ENCODE data around the gene GRPEL2. TPM values are rescaled to one million over a fixed set of nuclear protein-coding genes. Genes with fewer than 3 reads are reported as not detected.

GRPEL2 gene
- total RNA-seq, 2 experiments from 2014 or later, result 35.7 to 36.7 TPM

GRCh38 chr5:149367972-149368645 lies 22.8 kb downstream of the GRPEL2 start:
- ChIA-PET POLR2A (interaction anchor here (2.5 kb wide), 1 partner anchor 10 kb away, joined by 6 read pairs; no protein-coding TSS in a partner anchor), CTCF (interaction anchor here (0.6 to 4.6 kb wide), 9 partner anchors 10 to 204 kb away, joined by 3 to 30 read pairs (median 5); partner anchors contain the start of gene PCYOX1L)

DNA sequence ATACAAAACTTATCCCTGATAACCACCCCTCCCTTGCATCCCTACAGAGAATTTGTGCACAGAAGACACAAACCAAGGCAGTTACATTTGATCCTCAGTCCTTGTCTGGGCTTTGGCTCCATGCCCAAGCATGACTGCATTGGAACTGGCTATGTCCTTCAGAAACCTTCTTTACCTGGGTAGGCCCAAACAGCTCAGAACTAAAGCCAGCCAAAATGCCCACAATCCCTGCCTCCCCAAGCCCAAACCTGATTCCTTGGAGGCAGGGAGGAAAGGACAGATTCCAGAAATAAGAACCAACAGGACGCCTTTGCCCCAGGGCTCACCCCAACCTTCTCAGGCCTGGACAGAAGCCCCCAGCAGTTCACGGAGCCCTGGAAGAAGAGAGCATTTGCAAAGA lies 25.6 kb downstream of the GRPEL2 start:
- ChIA-PET CTCF (interaction anchor here (1.2 to 3.7 kb wide), 9 partner anchors 11 to 92 kb away, joined by 3 to 18 read pairs (median 6); partner anchors contain the start of gene PCYOX1L), POLR2A (no interaction called here)

- ChIA-PET CTCF (interaction anchor here (0.9 to 3.7 kb wide), 12 partner anchors 8 to 194 kb away, joined by 3 to 18 read pairs (median 6); partner anchors contain the start of genes IL17B and PCYOX1L), POLR2A (interaction anchor here (0.6 kb wide), 1 partner anchor 74 kb away, joined by 3 read pairs; no protein-coding TSS in a partner anchor)
These were observed 26.1 kb downstream of the GRPEL2 start for GRCh38 chr5:149371296-149371962.

GRCh38 chr5:149372076-149372795 lies 26.9 kb downstream of the GRPEL2 start:
- POLR2A ChIA-PET, result interaction anchor here (0.6 kb wide), 1 partner anchor 73 kb away, joined by 3 read pairs; no protein-coding TSS in a partner anchor
- CTCF ChIA-PET, result interaction anchor here (0.6 to 3.7 kb wide), 15 partner anchors 8 to 193 kb away, joined by 3 to 18 read pairs (median 4); partner anchors contain the start of genes IL17B and PCYOX1L

- POLR2A ChIA-PET, result no interaction called here
These were observed 27.6 kb downstream of the GRPEL2 start for GRCh38 chr5:149372932-149373331.

DNA sequence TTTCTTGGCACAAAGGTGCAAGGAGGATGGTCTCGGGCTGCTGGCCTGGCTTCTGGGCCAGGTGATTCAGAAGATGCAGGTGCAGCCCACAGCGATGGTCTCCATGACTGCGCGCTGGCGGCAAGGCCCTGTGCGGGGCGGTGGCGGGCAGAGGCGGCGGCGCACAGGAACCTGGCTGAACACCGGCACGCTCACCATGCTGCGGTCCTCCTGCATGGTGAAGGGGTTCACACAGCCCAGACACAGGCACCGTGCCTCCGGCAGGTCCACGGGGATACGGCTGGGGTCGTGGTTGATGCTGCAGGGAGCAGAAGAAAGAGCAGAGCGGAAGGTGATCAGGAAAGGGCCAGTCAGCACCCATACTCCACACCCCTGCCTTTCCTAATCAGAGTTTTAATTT lies 29.0 kb downstream of the GRPEL2 start:
- ChIA-PET POLR2A (interaction anchor here (0.6 kb wide), 1 partner anchor 1592 kb away, joined by 3 read pairs; the partner anchor contains the start of gene JAKMIP2), CTCF (no interaction called here)

More at GRCh38 chr5:149372932-149373331, 27.6 kb downstream of the GRPEL2 start:
- CTCF ChIA-PET, result interaction anchor here (0.6 to 3.7 kb wide), 4 partner anchors 13 to 56 kb away, joined by 3 to 18 read pairs (median 6); no protein-coding TSS in a partner anchor

DNA sequence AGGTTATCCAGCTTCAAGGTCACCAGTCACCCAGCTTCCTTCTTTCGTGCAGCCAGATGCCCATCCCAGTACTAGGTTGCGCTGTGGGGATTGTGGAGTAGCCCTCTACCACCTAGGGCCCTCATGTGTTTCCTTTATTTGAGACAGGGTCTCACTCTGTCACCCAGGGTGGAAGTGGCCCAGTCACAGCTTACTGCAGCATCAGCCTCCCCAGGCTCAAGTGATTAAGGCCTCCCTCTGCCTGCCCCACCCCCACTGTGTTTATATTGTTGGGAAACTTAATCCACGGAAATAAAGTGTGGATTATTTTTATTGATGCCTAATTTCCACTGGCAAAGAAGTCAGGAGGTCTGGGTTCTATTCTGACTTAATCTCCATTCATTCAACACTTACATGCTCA lies 29.5 kb downstream of the GRPEL2 start:
- CTCF ChIA-PET, result no interaction called here
- POLR2A ChIA-PET, result no interaction called here

DNA sequence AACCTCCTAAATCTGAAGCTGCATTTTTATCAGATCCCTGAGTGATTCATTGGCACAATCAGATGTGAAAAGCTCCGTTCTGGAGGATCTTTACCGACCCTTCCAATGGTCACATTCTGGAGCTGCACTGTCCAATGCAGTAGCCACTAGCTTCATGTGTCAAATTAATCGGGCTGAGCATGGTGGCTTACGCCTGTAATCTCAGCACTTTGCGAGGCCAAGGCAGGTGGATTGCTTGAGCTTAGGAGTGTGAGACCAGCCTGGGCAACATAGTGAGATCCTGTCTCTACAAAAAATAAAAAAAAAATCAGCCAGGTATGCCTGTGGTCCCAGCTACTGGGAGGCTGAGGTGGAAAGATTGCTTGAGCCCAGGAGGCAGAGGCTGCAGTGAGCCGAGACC lies 30.1 kb downstream of the GRPEL2 start:
- CTCF ChIA-PET, result no interaction called here
- POLR2A ChIA-PET, result no interaction called here

DNA sequence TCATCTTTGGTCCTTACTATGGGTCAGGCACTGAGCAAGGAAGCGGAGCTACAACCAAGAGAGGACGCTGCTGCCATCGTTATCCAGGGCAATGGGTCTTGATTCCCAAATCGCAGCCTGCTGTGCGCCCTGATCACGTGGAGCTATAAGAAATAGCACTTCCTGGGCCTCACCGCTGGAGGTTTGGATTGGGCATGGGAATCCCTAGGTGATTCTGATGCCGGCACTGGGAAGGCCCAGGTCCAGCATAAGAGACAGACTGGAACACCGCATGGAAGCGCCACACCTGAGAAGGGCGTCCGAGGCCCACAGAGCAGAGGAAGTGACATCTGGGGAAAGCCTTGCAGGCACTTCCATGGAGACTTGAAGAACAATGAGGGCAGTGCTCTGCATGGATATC lies 30.8 kb downstream of the GRPEL2 start:
- CTCF ChIA-PET, result no interaction called here

DNA sequence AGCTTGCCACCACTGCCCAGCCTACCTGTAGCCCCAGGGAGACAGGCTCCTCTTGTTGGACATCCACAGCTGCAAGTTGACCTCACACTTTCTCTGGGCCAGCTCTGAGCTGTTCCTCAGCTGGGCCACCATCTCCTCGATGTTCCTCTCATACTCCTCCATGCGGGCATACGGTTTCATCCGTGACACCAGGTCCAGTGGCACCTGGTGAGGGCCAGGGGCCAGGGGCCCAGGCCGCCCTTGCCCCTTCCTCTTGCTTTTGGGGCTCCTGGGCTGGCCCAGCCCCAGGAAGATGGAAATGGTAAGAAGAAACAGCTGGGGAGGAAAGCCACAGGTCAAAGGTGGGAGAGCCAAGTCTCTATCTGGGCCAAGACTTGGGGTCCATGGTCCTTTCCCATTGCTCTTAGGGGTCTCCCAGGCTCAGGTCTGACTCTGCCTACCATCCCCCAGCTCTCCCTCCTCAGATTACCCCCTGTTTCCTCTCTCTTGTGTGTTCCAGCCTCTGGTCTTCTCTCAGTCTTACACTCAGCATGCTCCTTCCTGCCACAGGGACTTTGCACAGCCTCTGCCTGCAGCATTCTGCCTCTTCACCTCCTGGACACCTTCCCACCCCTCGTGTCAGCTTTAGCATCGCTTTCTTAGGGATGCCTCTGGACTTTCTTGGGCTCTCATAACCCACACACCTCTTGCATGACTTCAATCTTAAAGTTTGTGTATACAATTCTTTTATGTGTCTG lies 31.6 kb downstream of the GRPEL2 start:
- POLR2A ChIA-PET, result no interaction called here
- CTCF ChIA-PET, result no interaction called here

More for the DNA sequence above, 30.8 kb downstream of the GRPEL2 start:
- POLR2A ChIA-PET, result no interaction called here

DNA sequence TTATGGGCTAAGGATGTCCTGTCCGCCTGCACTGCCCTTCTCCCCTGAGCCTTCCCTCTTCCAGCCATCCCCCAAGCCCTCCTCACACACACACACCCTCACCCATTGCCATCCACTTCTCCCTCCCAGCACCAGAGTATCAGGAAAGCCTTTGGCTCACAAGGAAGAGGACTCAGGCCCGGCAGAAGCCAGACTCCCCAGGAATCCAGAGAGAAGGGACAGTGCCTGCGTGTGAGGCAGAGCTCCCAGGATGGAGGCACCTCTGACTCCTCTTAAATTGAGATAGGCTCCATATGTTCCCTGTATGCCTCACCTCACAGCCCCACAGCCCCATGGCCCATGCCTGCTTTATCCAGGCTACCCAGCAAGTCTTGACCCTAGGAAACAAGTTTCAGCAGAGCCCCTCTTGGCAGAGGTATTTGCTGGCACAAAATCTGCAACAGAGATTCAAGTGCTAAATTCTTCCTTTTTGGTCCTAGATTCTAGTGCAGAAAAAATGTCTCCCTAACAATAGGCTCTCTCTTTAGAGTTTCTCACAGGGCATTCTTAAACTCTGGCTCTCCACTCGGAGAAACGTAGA lies 33.0 kb downstream of the GRPEL2 start:
- POLR2A ChIA-PET, result no interaction called here
- CTCF ChIA-PET, result no interaction called here

DNA sequence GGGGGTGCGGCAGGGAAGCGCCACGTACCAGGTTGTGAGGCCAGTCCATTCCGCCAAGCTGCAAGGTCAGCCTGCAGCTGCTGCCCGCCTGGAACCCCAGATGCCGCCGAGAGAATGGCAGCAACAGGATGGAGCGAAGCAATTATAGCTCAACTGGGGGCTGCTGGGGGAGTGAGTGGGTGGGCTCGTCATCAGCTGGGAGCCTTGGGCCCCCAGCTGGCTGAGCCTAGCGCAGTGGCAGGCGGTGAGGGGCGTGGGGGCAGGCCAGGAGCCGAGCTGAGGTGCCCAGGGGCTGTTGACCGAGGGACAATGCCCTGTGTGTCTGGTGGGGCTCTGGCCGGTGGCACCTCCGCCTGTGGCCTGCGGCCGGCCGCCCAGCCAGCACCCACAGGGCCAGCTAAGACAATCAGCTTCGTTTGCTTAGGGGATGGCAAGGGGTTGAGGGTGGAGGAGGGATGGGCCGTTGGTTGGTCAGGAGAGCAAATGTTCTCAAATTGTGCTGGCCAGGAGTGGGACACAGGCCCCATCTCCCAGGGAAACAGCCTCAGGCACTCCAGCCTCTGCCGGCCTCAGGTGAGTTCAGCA lies 34.0 kb downstream of the GRPEL2 start, which contains the start of gene IL17B:
Gene IL17B (minus strand): TSS at position 116 of the 585 bp plus-strand sequence. CDS start 67 bp downstream, at position 49.
- CTCF ChIA-PET, result interaction anchor here (1.1 to 1.7 kb wide), 4 partner anchors 8 to 240 kb away, joined by 3 to 5 read pairs (median 3); no protein-coding TSS in a partner anchor
- POLR2A ChIA-PET, result no interaction called here

DNA sequence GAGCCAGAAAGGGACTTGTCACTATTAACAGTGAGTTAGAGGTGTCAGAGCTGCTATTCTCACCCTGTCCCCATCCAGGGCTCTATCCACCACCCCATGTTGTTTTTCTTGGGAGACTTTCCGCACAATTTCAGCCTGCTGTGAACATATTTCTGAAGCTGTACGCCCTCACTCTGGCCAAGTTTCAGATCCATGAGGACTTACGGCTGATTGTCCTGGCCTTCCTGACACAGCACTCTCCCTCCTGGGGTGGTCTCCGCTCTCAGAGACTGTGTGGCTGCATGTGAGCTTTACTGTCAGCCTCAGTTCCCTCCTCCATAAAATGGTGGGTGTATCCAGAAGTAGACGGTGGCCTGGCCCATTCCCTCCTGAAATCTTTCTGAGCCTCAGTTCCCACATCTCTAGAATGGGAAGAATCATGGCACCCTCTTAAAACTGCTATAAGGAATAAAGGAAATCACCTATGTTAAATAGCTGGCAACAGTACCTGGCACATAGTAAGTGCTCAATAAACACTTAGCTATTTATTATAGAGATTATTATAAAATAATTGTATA lies 34.6 kb downstream of the GRPEL2 start:
- ChIA-PET POLR2A (no interaction called here), CTCF (interaction anchor here (0.8 to 1.7 kb wide), 5 partner anchors 8 to 239 kb away, joined by 3 to 5 read pairs (median 3); no protein-coding TSS in a partner anchor)

- POLR2A ChIA-PET, result no interaction called here
- CTCF ChIA-PET, result interaction anchor here (0.5 to 2.8 kb wide), 11 partner anchors 9 to 238 kb away, joined by 3 to 13 read pairs (median 3); no protein-coding TSS in a partner anchor
These were observed 35.3 kb downstream of the GRPEL2 start for GRCh38 chr5:149380466-149381121.

DNA sequence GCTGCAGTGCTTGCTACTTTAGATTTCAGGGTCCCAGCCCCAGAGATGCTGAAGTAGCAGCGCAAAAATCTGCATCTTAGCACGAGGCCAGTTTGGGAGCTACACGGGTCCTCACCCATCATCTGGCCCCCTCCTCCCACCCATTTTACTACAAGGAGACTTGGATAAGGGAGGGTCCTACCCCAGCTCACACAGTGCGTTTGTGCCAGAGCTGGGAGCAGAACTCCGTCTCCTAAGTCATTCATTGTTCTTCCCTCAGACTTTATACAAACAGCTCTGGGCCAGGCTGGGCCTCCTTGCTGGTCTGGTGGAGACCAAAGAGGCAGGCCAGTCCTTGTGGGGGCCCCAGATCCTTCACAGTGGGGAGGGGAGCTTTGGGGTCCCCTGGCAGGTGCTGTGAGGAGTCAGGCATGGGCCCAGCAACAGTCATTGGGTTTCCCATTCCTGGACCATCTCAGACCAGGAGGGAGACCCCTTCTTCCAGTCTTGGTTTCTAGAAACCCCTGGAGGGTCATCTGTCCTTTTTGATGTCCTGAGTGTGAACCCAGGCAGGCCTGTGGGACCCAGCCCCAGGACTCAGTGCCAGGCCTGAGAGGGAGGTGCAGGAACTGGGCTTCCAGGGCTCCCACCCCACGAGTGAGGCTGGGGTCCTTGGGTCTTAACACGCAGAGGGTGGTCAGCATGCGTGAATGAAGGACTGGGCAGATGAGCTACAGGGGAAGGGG lies 36.1 kb downstream of the GRPEL2 start:
- POLR2A ChIA-PET, result no interaction called here
- CTCF ChIA-PET, result interaction anchor here (0.5 to 2.8 kb wide), 19 partner anchors 11 to 190 kb away, joined by 3 to 13 read pairs (median 3); partner anchors contain the start of gene PCYOX1L

DNA sequence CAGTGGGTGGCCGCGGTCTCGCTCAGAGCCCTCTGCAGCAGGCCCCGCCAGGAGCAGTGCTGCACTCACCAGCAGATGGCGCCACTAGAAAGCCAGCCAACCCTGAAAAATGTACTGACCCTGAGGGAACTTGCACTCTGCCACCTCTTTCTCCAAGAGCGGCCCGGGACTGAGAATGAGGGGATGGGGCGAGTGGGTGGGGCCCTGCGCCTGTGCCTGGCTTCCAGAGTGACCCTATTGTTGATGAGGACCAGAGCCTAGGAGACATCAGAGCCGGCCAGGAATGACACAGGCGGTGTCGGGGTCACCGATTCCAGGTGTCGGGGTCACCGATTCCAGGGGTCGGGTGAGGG lies 36.7 kb downstream of the GRPEL2 start:
- ChIA-PET POLR2A (no interaction called here), CTCF (interaction anchor here (0.6 to 2.8 kb wide), 20 partner anchors 10 to 189 kb away, joined by 3 to 13 read pairs (median 3); partner anchors contain the start of gene PCYOX1L)
